ENCODE measurements around the gene ZNF396.

ZNF396 gene

DNA sequence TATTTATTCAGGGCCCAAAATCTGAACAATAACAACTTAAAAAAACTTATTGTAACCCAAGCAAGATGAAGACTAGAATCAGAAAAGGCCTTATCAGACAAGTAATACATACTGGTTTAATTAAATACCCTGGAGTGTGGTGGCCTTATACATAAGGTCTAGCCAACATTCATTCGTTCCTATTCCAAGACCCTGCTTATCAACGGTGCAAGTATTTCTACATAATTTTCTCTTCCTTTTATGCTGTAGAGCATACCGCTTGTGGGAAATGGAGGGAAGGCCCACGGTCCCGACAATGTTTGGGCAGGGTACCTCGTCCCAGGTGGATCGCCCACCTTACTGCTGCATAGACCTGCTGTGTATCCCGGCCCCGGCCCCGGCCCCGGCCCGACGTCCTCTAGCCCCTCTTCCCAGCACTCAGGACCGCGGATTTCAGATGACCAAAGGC lies 33.6 kb downstream of the ZNF396 start:
- DNase-seq (ENCODE audit: low read depth in 4 of 4, low spot score in 1 of 4), result no peak

DNA sequence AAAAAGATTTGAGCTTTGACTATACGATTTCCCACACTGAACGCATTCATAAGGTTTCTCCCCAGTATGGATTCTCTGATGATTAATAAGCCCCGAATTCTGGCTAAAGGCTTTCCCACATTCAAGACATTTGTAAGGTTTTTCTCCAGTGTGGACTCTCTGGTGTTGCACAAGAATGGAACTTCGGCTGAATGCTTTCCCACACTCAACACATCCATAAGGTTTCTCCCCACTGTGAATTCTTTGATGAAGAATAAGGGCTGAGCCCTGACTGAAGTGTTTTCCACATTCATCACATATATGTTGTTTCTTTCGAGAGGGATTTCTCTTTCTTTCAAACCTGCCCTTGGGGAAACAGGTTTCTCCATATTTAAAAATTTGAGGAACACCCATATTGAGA lies 39.9 kb downstream of the ZNF396 start:
- DNase-seq (ENCODE audit: low read depth in 4 of 4, low spot score in 1 of 4), result no peak

DNA sequence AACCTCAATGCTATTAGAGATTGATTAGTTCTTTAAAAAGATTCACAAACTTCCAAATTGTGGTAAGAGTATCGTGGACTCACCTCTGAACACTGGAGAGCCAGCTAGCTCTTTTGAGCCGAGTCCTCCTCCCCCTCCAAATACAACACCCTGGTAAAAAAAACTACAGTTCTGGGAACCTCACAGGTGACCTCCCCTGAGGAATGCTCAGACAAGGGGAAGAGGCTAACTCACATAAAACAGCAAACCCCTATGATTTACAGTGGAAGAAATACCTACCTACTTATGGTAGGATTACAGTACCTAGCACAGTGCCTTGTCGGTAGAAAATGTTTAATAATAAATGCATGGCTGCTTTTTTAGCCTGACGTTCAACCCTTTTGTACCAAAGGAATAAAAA lies 41.3 kb downstream of the ZNF396 start:
- no peak for DNase-seq (ENCODE audit: low read depth in 4 of 4, low spot score in 1 of 4)

DNA sequence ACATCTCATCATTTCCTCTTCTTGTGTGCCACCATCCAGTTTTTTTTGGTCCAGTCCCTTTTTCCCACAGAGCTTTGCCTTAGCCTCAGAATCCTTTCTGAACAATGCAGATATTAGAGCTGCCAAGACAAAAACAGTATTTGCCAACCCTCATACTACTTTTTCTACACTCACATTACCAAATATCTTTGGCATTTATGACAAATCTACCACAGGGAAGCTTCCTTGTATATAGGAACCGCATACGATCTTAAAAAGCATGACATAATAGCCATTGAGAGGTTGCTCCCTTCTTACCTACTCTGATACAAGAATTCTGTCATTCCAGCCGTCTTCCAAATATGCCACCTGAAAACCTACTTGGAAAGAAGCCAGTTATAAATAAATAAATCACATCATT lies 42.3 kb downstream of the ZNF396 start:
- no peak for DNase-seq (ENCODE audit: low read depth in 4 of 4, low spot score in 1 of 4)

DNA sequence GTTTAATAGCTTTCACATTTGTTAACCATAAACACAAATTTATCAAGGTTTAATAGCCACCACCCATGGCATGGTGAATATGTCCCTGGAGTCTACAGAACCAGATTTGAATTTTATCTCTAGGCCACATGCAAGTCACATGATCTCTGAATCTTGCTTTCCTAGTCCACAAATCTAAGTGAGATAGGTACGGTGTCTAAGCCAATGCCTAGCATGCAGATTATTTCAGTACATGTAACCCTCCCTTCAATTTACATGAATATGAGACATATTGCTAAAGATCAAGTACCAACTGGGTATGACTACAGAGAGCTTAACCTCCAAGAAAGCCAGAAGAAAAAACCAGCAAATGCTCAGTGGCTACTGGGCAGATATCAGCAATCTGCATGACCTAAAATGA lies 42.9 kb downstream of the ZNF396 start:
- no peak for DNase-seq (ENCODE audit: low read depth in 4 of 4, low spot score in 1 of 4)

DNA sequence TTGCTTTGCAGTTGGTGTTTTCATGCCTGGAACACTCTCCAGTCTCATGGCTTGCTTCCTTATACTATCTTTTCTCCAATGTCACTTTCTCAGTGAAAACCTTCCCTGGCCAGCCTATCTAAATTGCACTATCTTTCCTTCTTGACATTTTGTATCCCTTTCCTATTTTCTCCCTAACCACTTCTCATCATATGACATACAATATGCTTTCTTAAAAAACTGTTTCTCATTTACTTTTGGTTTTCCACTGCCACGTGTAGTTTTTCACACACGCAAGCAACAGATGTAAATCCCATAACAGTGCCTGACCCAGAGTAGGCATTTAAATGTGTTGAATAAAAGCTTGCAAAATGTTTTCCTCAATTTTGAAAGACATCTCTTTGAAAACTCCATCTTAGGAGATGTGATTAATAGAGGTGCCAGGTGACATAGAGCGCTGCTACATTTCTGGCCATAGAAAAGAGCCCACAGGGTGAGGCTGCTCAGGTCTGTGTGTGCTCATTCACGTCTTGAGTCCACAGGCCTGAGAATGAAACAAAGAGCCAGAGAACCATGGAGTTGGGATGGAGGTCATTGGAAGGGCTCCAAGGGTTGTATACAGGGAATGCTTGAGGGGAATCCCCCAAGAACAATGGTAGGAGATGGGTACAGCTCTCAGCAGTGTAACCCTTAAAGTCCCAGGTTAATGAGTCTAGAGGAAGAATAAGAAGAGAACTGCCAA lies 45.6 kb downstream of the ZNF396 start:
- no peak for DNase-seq (ENCODE audit: low read depth in 4 of 4, low spot score in 1 of 4)

DNA sequence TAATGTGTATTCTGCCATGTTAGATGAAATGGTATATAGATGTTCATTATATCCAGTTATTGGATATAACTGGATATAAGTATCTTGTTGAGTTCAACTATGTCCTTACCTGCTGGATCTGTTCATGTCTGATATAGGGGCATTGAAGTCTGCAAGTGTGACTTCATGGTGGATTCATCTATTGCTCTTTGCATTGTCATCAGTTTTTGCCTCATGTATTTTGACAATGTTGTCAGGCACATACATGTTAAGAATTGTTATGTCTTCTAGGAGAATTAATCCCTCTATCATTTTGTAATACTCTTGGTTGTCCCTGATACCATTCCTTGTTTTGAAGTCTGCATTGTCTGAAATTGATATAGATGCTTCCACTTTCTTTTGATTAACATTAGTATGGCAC lies 48.3 kb downstream of the ZNF396 start:
- DNase-seq (ENCODE audit: low read depth in 4 of 4, low spot score in 1 of 4), result no peak

DNA sequence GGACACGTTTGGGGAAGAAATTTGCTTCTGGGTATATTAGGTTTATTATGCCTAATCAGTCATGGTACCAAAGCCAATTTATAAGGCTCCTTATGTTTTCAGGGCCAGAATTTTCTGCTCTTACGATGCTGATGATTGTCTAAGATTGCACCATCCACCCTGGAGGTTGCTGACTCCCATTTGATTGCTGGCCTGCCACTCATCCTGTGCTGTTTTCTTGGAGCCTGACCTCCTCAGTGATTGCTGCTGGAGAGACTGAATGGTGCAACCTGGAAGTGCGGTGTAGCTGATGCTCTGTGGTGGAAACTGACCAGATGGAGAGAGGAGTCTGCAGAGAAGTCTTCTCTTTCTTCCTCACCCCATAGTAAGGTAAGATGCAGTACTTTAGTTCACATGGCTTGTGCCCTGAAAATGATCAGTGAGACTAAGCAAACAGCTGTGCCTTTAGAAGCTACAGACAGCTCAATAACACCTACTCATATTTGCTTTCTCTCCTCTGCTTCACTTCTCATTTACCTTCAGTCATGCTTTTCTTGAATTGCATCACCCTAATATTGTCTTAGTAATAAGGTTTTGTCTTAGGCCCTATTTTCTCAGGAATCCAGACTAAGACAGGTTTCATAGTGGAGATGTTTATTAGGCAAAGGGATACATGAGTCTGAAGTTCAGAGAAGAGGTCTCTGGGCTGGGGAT lies 50.3 kb downstream of the ZNF396 start:
- no peak for DNase-seq (ENCODE audit: low read depth in 4 of 4, low spot score in 1 of 4)

DNA sequence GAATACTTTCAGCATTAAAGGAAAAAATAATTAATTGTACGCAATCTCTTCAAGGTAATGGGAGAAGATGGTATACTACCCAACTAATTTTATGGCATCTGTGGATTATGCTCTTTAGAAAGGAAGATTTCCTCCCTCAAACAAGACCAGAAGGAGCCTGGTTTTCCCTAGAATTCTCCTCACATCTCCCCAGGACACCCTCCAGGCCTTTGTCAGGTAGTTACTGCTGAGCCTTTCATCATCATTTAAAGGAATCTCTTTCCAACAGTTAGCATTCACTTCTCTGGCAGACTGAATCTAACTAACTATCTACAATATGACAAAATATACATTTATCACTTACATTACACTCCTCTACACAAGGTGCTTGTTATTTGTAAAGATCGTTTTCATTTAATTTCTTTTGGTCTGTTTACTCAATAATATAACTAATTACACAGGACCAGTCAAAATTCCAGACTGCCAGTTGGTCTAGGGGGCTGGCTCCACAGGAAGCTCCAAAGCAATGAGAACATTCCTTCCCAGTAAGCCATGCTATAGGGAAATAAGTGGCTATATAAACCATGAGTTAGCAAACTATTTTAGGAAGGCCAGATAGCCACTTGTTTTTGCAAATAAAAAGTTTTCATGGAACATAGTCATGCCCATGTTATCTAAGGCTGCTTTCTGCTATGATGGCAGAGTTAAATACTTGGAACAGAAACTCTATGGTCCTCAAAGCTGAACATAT lies 52.0 kb downstream of the ZNF396 start:
- DNase-seq (ENCODE audit: low read depth in 4 of 4, low spot score in 1 of 4), result no peak

DNA sequence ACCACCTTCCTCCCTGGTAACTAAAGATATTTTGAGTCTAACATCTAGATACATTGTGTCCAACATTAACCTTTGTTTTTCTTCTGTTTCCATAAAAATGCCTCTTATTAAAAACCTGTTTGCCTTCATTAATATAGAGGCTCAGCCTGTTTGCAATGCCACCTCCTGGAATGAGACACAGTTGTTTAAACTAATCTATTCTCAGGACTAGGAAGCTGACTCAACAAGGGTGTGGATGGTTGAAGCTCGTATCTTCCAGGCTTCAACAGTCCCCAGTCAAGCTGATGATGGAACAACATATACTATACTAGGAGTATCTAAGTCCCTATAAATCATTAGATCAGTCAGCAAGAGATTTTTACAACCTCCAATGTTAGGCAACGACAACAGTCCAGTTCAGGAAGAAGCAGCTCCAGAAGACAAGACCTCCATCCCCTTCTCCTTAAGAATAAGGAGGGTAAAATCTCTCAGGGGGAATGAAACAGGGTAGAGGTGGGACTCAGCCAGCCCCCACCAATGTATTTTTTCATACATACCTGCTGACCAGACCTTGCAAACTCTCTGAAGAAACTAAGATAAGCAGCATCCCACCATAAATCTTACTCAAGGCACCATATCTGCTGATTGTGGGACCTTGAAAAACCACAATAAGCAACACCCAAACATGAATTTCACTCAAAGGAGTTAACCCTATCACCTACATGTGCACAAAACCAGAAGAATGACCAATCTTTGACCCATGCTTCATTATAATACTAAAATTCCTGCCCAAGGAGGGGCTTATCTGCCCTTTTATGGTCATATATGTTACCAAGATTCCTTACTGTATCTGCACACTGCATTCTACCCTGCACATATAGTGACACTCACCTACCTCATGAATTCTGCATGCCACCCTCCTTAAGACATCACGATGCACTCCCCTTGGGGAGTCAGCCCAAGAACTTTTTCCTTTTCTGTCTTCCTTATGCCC lies 54.4 kb downstream of the ZNF396 start:
- no peak for DNase-seq (ENCODE audit: low read depth in 4 of 4, low spot score in 1 of 4)

Measured in stimulated activated CD4-positive, alpha-beta T cell treated with anti-CD3 and anti-CD28 coated beads, Interleukin-1b, Interleukin-23, amount 100 ng/mL, for 24 hours (primary cell).